AG04449 (cell line): Measurements from ENCODE around the gene SLC9A1.

Source experiments
- CTCF ChIA-PET: fragments of 350-600 bp; formaldehyde crosslinking; extraction: SDS; loops from one replicate; lab custom pipeline; 2021; ENCODE audit warnings: antibody characterized with exemption; lab: Yijun Ruan, JAX
- POLR2A ChIA-PET: fragments of 400-600, 350-600 bp; formaldehyde crosslinking; extraction: SDS; loops from one replicate; lab custom pipeline; 2020; ENCODE audit warnings: antibody characterized with exemption, inconsistent platforms; lab: Yijun Ruan, JAX
- DNase-seq: peaks from one replicate; pipeline ENCODE4 v3.0.0-alpha.2; 2010; ENCODE audit warnings: low read depth, low spot score
- H3K4me3 ChIP-seq: 2 replicates; pipeline ENCODE4 v1.5.1; 2011; ENCODE audit warnings: low read depth, mild to moderate bottlenecking, control low read depth, low read length
- TF ChIP-seq, protein P1 (sequence below): IDR thresholded peaks from one replicate; pipeline ENCODE4 v1.5.1; 2011; ENCODE audit warnings: mild to moderate bottlenecking, moderate library complexity, low read length, control low read depth, inconsistent platforms; ENCODE audit not compliant: insufficient read depth; ENCODE audit errors: missing control alignments

SLC9A1 gene

GRCh38 chr1:27087371-27088220 is 67.3 kb downstream of the SLC9A1 start:
- POLR2A ChIA-PET, result no interaction called here

GRCh38 chr1:27086628-27087027 is 68.3 kb downstream of the SLC9A1 start:
- CTCF ChIA-PET, result interaction anchor here (1.1 to 23.9 kb wide), 4 partner anchors 10 to 39 kb away, joined by 3 to 903 read pairs (median 6); no protein-coding TSS in a partner anchor
- DNase-seq, result no peak
- TF ChIP-seq, protein P1, sequence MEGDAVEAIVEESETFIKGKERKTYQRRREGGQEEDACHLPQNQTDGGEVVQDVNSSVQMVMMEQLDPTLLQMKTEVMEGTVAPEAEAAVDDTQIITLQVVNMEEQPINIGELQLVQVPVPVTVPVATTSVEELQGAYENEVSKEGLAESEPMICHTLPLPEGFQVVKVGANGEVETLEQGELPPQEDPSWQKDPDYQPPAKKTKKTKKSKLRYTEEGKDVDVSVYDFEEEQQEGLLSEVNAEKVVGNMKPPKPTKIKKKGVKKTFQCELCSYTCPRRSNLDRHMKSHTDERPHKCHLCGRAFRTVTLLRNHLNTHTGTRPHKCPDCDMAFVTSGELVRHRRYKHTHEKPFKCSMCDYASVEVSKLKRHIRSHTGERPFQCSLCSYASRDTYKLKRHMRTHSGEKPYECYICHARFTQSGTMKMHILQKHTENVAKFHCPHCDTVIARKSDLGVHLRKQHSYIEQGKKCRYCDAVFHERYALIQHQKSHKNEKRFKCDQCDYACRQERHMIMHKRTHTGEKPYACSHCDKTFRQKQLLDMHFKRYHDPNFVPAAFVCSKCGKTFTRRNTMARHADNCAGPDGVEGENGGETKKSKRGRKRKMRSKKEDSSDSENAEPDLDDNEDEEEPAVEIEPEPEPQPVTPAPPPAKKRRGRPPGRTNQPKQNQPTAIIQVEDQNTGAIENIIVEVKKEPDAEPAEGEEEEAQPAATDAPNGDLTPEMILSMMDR, result no peak
- H3K4me3 ChIP-seq, result no peak overlapping the region
- POLR2A ChIA-PET, result no interaction called here

More at GRCh38 chr1:27087371-27088220, 67.3 kb downstream of the SLC9A1 start:
- DNase-seq, result no peak
- CTCF ChIA-PET, result interaction anchor here (1.2 to 23.9 kb wide), 4 partner anchors 9 to 40 kb away, joined by 4 to 903 read pairs (median 6); no protein-coding TSS in a partner anchor
- no peak overlapping the region for H3K4me3 ChIP-seq
- TF ChIP-seq, protein P1, result no peak

- TF ChIP-seq, protein P1, result no peak
- ChIA-PET POLR2A (interaction anchor here (0.5 kb wide), 1 partner anchor 18 kb away, joined by 4 read pairs; no protein-coding TSS in a partner anchor), CTCF (interaction anchor here (1.1 to 23.9 kb wide), 2 partner anchors 11 to 39 kb away, joined by 3 to 903 read pairs; no protein-coding TSS in a partner anchor)
- no peak for DNase-seq
- no peak overlapping the region for H3K4me3 ChIP-seq
These were observed 68.9 kb downstream of the SLC9A1 start for GRCh38 chr1:27086026-27086425.

DNA sequence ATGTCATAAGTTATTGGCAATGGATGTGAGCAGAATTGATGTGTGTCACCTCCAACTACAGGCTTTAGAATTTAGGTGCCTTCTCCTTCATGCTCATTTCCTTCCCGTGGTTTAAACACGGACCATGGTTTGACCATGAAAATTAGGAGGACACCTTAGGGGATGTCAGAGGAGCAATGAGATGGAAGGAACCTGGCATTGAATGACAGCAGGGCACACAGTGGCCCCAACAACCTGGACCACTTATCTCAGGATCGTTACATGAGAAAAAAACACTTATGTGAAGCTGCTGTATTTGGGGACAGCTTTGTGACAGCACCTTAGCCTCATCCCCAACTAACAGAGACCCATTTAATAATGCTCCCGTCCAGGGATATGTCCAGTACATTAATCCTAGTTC is 70.8 kb downstream of the SLC9A1 start:
- ChIA-PET CTCF (interaction anchor here (1.2 to 23.9 kb wide), 2 partner anchors 14 to 37 kb away, joined by 5 to 903 read pairs; no protein-coding TSS in a partner anchor), POLR2A (no interaction called here)
- no peak overlapping the region for H3K4me3 ChIP-seq
- DNase-seq, result no peak
- TF ChIP-seq, protein P1, result no peak

DNA sequence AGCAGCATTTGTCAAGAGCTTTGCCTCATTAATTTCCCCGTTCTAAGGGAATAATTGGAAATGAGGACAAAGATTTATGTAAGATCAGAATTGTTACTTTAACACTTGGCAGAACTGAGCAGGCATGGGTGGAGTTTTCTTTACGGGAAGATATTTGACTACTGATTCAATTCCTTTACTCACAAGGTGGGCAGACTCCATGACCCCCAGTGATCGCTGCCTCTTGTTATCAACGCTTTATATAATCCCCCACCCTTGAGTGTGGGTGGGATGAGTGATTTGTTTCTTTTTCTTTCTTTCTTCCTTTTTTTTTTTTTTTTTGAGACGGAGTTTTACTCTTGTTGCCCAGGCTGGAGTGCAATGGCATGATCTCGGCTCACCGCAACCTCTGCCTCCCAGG is 77.0 kb downstream of the SLC9A1 start:
- POLR2A ChIA-PET, result no interaction called here

More for the DNA sequence above, 77.0 kb downstream of the SLC9A1 start:
- CTCF ChIA-PET, result interaction anchor here (0.9 to 3.2 kb wide), 4 partner anchors 20 to 222 kb away, joined by 3 to 11 read pairs (median 8); no protein-coding TSS in a partner anchor
- no peak for DNase-seq
- TF ChIP-seq, protein P1, result no peak
- no peak overlapping the region for H3K4me3 ChIP-seq
